Suprapubic skin (tissue), 4 donors: Measurements from ENCODE around the gene KRTAP5-5. TPM values are rescaled to one million over a fixed set of nuclear protein-coding genes. Genes with fewer than 3 reads are reported as not detected.

Experiments
- DNase-seq, 2 donors: peaks; one replicate each; pipeline ENCODE4 v3.0.0-alpha.2; 2019; ENCODE audit warnings: low spot score in 2 of 2
- H3K27ac ChIP-seq: fragments of 200-600 bp; sonication (generic); one replicate; pipeline ENCODE4 v1.5.1; 2019
- H3K27me3 ChIP-seq: fragments of 200-600 bp; sonication (generic); one replicate; pipeline ENCODE4 v1.5.1; 2019
- H3K36me3 ChIP-seq: fragments of 200-600 bp; sonication (generic); one replicate; pipeline ENCODE4 v1.5.1; 2019
- H3K4me1 ChIP-seq: fragments of 200-600 bp; sonication (generic); one replicate; pipeline ENCODE4 v1.5.1; 2019
- H3K4me3 ChIP-seq: fragments of 200-600 bp; sonication (generic); one replicate; pipeline ENCODE4 v1.5.1; 2019; ENCODE audit warnings: mild to moderate bottlenecking
- H3K9me3 ChIP-seq: fragments of 200-600 bp; sonication (generic); one replicate; pipeline ENCODE4 v1.5.1; 2019
- EP300 ChIP-seq: sonication (generic); formaldehyde crosslinking; IDR thresholded peaks from one replicate; pipeline ENCODE4 v1.6.1; 2017; ENCODE audit warnings: antibody characterized with exemption
- POLR2A ChIP-seq, 2 donors: fragments of 450-650 bp; IDR thresholded peaks; one replicate each; pipeline ENCODE4 v1.6.1; 2017; ENCODE audit warnings: antibody characterized with exemption in 2 of 2, mild to moderate bottlenecking in 2 of 2, moderate library complexity in 2 of 2
- POLR2AphosphoS5 ChIP-seq, 3 donors: sonication (generic); formaldehyde crosslinking; IDR thresholded peaks; one replicate each; pipeline ENCODE4 v1.6.1; 2017; ENCODE audit warnings: antibody characterized with exemption in 3 of 3
- WGBS: methylation state at CpG from one replicate; pipeline ENCODE4 v1.1.5; 2018; 5-methylcytosine and 5-hydroxymethylcytosine counted together
- total RNA-seq, 4 donors: library from RNA; depleted of rRNA; stranded (reverse); fragments of >200 nt; gene quantifications; one replicate each; pipeline ENCODE4 v1.1.0, GENCODE V29; 2016
- TF ChIP-seq, protein P1 (sequence below), 2 donors: fragments of 200-600 bp in 1 of 2; fragments of 450-650 bp in 1 of 2; sonication (generic) in 1 of 2; IDR thresholded peaks; one replicate each; pipeline ENCODE4 v1.5.1; 2016 to 2019; ENCODE audit warnings: antibody characterized with exemption in 2 of 2, mild to moderate bottlenecking in 1 of 2, moderate library complexity in 1 of 2

KRTAP5-5 gene
- total RNA-seq, 4 donors from 2014 or later: 0.79 to 2.7 (median 1.2) TPM; not detected in 1

DNA sequence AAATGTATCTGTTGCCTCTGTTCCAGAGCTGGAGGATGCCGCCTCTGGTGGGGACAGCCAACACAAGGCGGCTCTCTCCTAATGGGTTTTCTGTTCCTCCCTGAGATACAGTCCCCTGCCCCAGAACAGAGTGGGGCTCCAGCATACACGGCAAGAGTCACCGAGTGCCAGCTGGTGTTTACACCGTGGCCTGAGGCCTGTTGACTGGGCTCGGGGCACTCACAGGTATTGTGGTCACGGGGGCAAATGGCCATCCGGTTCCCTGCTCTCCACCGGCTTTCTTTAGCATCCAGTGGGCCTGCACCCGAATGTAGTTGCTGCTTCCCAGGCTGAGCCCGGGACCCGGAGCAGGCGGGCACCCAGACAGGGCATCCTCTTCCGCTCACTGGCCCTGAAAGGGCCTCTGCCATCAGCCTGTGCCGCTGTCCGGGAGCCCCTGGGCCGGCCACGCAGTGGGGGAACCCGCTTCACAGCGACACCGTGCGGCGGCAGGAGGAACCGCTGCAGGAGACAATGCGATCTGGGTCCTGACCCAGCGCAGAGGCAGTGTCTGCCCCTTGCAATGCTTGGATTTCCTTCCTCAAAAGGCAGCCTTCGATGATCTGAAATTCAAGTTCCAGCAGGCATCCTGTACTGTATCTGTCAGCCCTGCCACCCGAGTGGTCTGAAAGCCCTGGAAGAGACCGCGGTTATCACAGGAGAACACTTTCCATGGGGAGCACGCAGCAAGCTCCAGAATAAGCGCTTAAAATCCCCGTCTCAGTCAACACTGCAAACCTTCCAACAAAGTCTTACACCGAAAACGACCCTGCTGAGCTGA is 859 bp upstream of the KRTAP5-5 start:
- TF ChIP-seq, protein P1, sequence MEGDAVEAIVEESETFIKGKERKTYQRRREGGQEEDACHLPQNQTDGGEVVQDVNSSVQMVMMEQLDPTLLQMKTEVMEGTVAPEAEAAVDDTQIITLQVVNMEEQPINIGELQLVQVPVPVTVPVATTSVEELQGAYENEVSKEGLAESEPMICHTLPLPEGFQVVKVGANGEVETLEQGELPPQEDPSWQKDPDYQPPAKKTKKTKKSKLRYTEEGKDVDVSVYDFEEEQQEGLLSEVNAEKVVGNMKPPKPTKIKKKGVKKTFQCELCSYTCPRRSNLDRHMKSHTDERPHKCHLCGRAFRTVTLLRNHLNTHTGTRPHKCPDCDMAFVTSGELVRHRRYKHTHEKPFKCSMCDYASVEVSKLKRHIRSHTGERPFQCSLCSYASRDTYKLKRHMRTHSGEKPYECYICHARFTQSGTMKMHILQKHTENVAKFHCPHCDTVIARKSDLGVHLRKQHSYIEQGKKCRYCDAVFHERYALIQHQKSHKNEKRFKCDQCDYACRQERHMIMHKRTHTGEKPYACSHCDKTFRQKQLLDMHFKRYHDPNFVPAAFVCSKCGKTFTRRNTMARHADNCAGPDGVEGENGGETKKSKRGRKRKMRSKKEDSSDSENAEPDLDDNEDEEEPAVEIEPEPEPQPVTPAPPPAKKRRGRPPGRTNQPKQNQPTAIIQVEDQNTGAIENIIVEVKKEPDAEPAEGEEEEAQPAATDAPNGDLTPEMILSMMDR (IDR thresholded peaks at IDR 0.05): peak; percentile 44 to 96
- TF ChIP-seq POLR2A (IDR thresholded peaks at IDR 0.05) (no peak), EP300 (no peak), POLR2AphosphoS5 (IDR thresholded peaks at IDR 0.05) (no peak)
- WGBS: 32% methylated on average over 21 of the region's 35 CpGs
- DNase-seq: no peak
- Histone ChIP-seq H3K9me3 (no peaks in the 10 kb centered on the region), H3K4me1 (no peaks in the 10 kb centered on the region), H3K27me3 (peaks cover 52% of the 10 kb centered on the region), H3K27ac (no peak overlapping the region), H3K36me3 (no peaks in the 10 kb centered on the region), H3K4me3 (no peak overlapping the region)

DNA sequence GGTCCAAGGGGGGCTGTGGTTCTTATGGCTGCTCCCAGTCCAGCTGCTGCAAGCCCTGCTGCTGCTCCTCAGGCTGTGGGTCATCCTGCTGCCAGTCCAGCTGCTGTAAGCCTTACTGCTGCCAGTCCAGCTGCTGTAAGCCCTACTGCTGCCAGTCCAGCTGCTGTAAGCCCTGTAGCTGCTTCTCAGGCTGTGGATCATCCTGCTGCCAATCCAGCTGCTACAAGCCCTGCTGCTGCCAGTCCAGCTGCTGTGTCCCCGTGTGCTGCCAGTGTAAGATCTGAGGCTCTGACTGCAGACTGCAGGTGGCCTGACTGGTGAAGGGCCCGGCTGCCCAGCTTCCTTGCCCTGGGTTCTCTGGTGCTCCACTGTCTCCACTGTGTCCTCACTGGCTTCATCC is 696 bp downstream of the KRTAP5-5 start:
- no peak for TF ChIP-seq POLR2A (IDR thresholded peaks at IDR 0.05)
- TF ChIP-seq, protein P1 (IDR thresholded peaks at IDR 0.05): no peak
- no peak for TF ChIP-seq EP300
- TF ChIP-seq POLR2AphosphoS5 (IDR thresholded peaks at IDR 0.05): no peak
- no peak for DNase-seq

DNA sequence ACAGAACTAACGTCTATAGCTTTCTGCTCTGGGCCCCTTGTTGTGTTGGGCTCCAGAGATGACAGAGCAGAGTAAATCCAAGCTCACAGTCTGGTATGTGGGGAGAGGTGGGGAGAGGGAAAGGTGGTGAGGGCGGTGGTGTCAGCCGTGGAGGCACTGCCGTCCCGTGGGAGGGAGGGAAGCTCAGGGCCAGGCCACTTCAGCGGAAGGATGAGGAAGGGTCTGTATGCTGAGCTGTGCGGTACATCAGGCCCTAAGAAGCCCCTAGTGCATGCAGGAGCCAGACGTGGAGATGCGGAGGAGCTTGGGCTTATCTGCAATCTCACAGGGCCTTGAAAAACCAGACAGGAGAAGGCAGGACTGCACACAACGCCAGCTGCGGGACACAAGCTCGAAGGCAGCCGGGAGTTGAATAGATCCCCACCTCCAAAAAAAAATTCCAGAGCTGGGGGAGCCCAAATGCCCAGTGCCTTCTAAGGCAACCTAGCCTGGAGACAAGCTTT is 1.5 kb downstream of the KRTAP5-5 start:
- Histone ChIP-seq H3K9me3 (no peaks in the 10 kb centered on the region), H3K27me3 (peaks cover 62% of the 10 kb centered on the region), H3K36me3 (no peaks in the 10 kb centered on the region), H3K4me1 (no peaks in the 10 kb centered on the region), H3K4me3 (no peak overlapping the region), H3K27ac (no peak overlapping the region)
- TF ChIP-seq POLR2AphosphoS5 (IDR thresholded peaks at IDR 0.05) (no peak), EP300 (no peak), POLR2A (IDR thresholded peaks at IDR 0.05) (no peak)
- TF ChIP-seq, protein P1 (IDR thresholded peaks at IDR 0.05): no peak
- WGBS: 72% methylated on average over 13 of the region's 13 CpGs
- no peak for DNase-seq

More for the DNA sequence above, 696 bp downstream of the KRTAP5-5 start:
- H3K27me3 ChIP-seq: peaks cover 55% of the 10 kb centered on the region
- no peaks in the 10 kb centered on the region for H3K36me3 ChIP-seq
- H3K9me3 ChIP-seq: no peaks in the 10 kb centered on the region
- no peaks in the 10 kb centered on the region for H3K4me1 ChIP-seq
- H3K4me3 ChIP-seq: no peak overlapping the region
- H3K27ac ChIP-seq: no peak overlapping the region
- WGBS: 63% methylated on average over 2 of the region's 2 CpGs

DNA sequence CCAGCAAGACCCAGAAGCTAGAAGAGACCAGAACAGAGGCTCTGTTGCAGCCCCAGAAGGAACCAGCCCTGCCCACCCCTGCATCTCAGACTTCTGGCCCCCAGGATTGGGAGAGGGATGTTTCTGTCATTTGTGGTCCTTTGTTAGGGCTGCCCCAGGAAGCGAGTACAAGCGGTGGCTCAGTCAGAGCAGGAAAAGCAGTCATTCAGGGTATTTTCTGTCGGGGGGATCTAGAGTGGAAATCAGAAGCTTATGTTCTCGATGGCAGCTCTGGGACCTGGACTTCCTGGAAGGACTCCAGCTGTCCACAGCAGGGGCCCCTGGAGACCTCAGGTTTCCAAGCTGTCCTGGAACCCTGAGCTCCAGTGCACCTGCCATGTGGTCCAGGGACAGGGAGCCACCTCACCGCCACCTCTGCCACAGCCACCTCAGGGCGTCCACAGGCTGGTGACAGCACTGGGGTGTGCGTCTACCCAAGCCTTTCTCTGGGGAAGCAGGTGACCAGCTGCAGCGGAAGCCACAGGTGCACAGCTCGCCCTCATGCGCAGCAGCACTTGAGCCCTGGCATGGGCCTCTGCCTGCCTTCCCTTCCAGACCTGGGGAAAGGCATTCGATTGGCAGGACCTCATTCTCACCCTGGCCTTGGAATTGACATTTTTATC is 2.6 kb downstream of the KRTAP5-5 start:
- H3K9me3 ChIP-seq: no peaks in the 10 kb centered on the region
- no peak for DNase-seq
- H3K4me1 ChIP-seq: no peaks in the 10 kb centered on the region
- TF ChIP-seq EP300 (no peak), POLR2A (IDR thresholded peaks at IDR 0.05) (no peak), POLR2AphosphoS5 (IDR thresholded peaks at IDR 0.05) (no peak)
- TF ChIP-seq, protein P1 (IDR thresholded peaks at IDR 0.05): no peak
- H3K36me3 ChIP-seq: no peaks in the 10 kb centered on the region
- no peak overlapping the region for H3K27ac ChIP-seq
- 37% methylated on average over 5 of the region's 11 CpGs for WGBS
- H3K27me3 ChIP-seq: peaks cover 71% of the 10 kb centered on the region
- no peak overlapping the region for H3K4me3 ChIP-seq

DNA sequence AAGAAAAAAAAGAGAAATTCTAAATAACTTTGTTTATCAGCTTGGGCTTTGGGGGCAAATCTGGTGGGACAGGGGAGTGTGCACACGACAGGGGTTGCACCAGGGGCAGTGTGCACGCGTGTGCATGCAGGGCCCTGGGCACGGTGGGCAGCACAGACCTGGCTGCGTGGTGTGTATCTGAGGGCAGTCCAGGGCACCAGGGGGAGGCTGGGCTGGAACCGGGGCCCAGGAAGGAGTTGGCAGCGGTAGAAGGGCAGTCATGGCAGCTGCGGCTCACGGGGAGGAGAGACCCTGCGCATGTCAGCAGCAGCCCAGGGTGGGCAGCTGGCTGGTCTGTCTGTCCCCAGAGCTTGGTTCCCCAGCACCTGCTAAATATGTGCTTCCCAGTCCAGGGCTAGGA is 4.3 kb downstream of the KRTAP5-5 start:
- no peak overlapping the region for H3K4me3 ChIP-seq
- no peak overlapping the region for H3K27ac ChIP-seq
- TF ChIP-seq POLR2A (IDR thresholded peaks at IDR 0.05) (no peak), POLR2AphosphoS5 (IDR thresholded peaks at IDR 0.05) (no peak), EP300 (no peak)
- TF ChIP-seq, protein P1 (IDR thresholded peaks at IDR 0.05): no peak
- H3K9me3 ChIP-seq: no peaks in the 10 kb centered on the region
- peaks cover 71% of the 10 kb centered on the region for H3K27me3 ChIP-seq
- peaks cover 5% of the 10 kb centered on the region for H3K4me1 ChIP-seq
- 88% methylated on average over 10 of the region's 10 CpGs for WGBS
- no peaks in the 10 kb centered on the region for H3K36me3 ChIP-seq
- no peak for DNase-seq
